H1 (cell line): ENCODE results near the gene LRRFIP1. TPM values are rescaled to one million over a fixed set of nuclear protein-coding genes. Genes with fewer than 3 reads are reported as not detected.

Experiments
- CTCF ChIA-PET: fragments of 300-600 bp; sonication (Branson Sonifier 250); formaldehyde crosslinking; loops from one replicate; lab custom pipeline; 2021; ENCODE audit not compliant: partially characterized antibody; lab: Charles Lee
- POLR2A ChIA-PET: fragments of 300-600 bp; sonication (Branson Sonifier 250); formaldehyde crosslinking; loops from one replicate; lab custom pipeline; 2021; ENCODE audit warnings: inconsistent platforms; ENCODE audit not compliant: partially characterized antibody; lab: Charles Lee
- DNase-seq, 2 experiments: peaks; one replicate each; pipeline versions ENCODE4 v3.0.0 to v3.0.0-alpha.2; 2010 to 2022; ENCODE audit warnings: low spot score in 2 of 2, low read depth in 1 of 2, mixed read lengths in 1 of 2
- FAIRE-seq: peaks from 2 replicates; lab custom pipeline; 2011; peaks lifted over from hg19 to GRCh38; lab: Jason Lieb, UNC
- H2AFZ ChIP-seq: 2 replicates; pipeline ENCODE4 v1.8.1; 2012; ENCODE audit warnings: low read length, inconsistent platforms
- H2AK5ac ChIP-seq: 2 replicates; pipeline ENCODE4 v1.6.1; 2013; ENCODE audit warnings: low read depth, low read length
- H2BK120ac ChIP-seq: replicated peaks from 2 replicates; pipeline ENCODE3; 2013; ENCODE audit warnings: low read depth, low read length, inconsistent platforms
- H2BK12ac ChIP-seq: 2 replicates; pipeline ENCODE4 v1.6.1; 2013; ENCODE audit warnings: low read depth, low read length
- H2BK15ac ChIP-seq: 2 replicates; pipeline ENCODE4 v1.6.1; 2013; ENCODE audit warnings: low read length
- H2BK20ac ChIP-seq: 2 replicates; pipeline ENCODE4 v1.6.1; 2013; ENCODE audit warnings: low read length
- H2BK5ac ChIP-seq: 2 replicates; pipeline ENCODE4 v1.6.1; 2013; ENCODE audit warnings: low read depth, low read length
- H3K14ac ChIP-seq: 2 replicates; pipeline ENCODE4 v1.6.1; 2013; ENCODE audit warnings: inconsistent platforms; ENCODE audit not compliant: insufficient read length
- H3K18ac ChIP-seq: 2 replicates; pipeline ENCODE4 v1.6.1; 2013; ENCODE audit warnings: low read length; ENCODE audit errors: extremely low read depth
- H3K23ac ChIP-seq: 2 replicates; pipeline ENCODE4 v1.6.1; 2013; ENCODE audit warnings: inconsistent platforms; ENCODE audit not compliant: insufficient read length
- H3K23me2 ChIP-seq: 2 replicates; pipeline ENCODE4 v1.6.1; 2013; ENCODE audit warnings: low read depth, low read length
- H3K27ac ChIP-seq: 2 replicates; pipeline ENCODE4 v1.6.1; 2011; ENCODE audit warnings: low read depth, low read length, inconsistent platforms
- H3K27me3 ChIP-seq, 4 experiments: replicated peaks in 1 of 4; 1 replicate in 1 of 4; 2 replicates in 3 of 4; pipeline versions ENCODE4 v1.6.1 to v1.8.1; 2011 to 2013; ENCODE audit warnings: low read length in 3 of 4, mild to moderate bottlenecking in 3 of 4, inconsistent platforms in 2 of 4, mixed read lengths in 2 of 4, moderate library complexity in 1 of 4; ENCODE audit not compliant: control insufficient read depth in 3 of 4, insufficient read depth in 3 of 4; ENCODE audit errors: extremely low read depth in 1 of 4
- H3K36me3 ChIP-seq, 4 experiments: 2 replicates each; pipeline versions ENCODE4 v1.6.1 to v1.8.1; 2011 to 2013; ENCODE audit warnings: mild to moderate bottlenecking in 4 of 4, low read length in 3 of 4, moderate library complexity in 2 of 4, control low read depth in 1 of 4, inconsistent platforms in 1 of 4; ENCODE audit not compliant: insufficient read depth in 4 of 4, control insufficient read depth in 2 of 4
- H3K4ac ChIP-seq: replicated peaks from 2 replicates; pipeline ENCODE3; 2013; ENCODE audit warnings: low read length, low read depth, mixed read lengths, inconsistent platforms; ENCODE audit not compliant: insufficient read length
- H3K4me1 ChIP-seq, 4 experiments: replicated peaks in 1 of 4; 1 replicate in 1 of 4; 2 replicates in 3 of 4; pipeline versions ENCODE4 v1.6.1 to v1.8.1; 2011 to 2013; ENCODE audit warnings: low read length in 3 of 4, inconsistent platforms in 2 of 4, mixed read lengths in 1 of 4; ENCODE audit not compliant: insufficient read depth in 4 of 4, control insufficient read depth in 3 of 4
- H3K4me2 ChIP-seq, 2 experiments: 2 replicates each; pipeline versions ENCODE4 v1.6.1 to v1.8.1; 2011 to 2013; ENCODE audit warnings: low read depth in 2 of 2, low read length in 2 of 2, control low read depth in 1 of 2, inconsistent platforms in 1 of 2, mild to moderate bottlenecking in 1 of 2; ENCODE audit not compliant: insufficient read depth in 1 of 2
- H3K4me3 ChIP-seq, 4 experiments: fragments of 200-600, 300-600 bp in 1 of 4; sonication (generic), shearing (Covaris generic), sonication (Bioruptor Twin) in 1 of 4; 2 replicates each; pipeline versions ENCODE4 v1.5.1 to v1.8.1; 2011 to 2016; ENCODE audit warnings: low read length in 4 of 4, low read depth in 3 of 4, control low read depth in 2 of 4, inconsistent platforms in 2 of 4, mild to moderate bottlenecking in 2 of 4, mixed read lengths in 1 of 4, moderate library complexity in 1 of 4; ENCODE audit not compliant: insufficient read depth in 2 of 4; ENCODE audit errors: extremely low read depth in 1 of 4
- H3K56ac ChIP-seq: replicated peaks from 2 replicates; pipeline ENCODE3; 2013; ENCODE audit warnings: low read depth, mild to moderate bottlenecking, mixed read lengths, low read length, inconsistent platforms; ENCODE audit not compliant: insufficient read length
- H3K79me1 ChIP-seq: 2 replicates; pipeline ENCODE4 v1.6.1; 2013; ENCODE audit warnings: low read depth, low read length, control low read depth
- H3K79me2 ChIP-seq, 2 experiments: 2 replicates each; pipeline versions ENCODE4 v1.6.1 to v1.8.1; 2012 to 2013; ENCODE audit warnings: low read length in 2 of 2, mild to moderate bottlenecking in 2 of 2, inconsistent platforms in 1 of 2; ENCODE audit not compliant: insufficient read depth in 2 of 2, control insufficient read depth in 1 of 2
- H3K9ac ChIP-seq, 4 experiments: replicated peaks in 1 of 4; 1 replicate in 1 of 4; 2 replicates in 3 of 4; pipeline versions ENCODE4 v1.6.1 to v1.8.1; 2011 to 2013; ENCODE audit warnings: low read depth in 3 of 4, low read length in 3 of 4, control low read depth in 2 of 4, mild to moderate bottlenecking in 2 of 4, moderate library complexity in 2 of 4, inconsistent platforms in 1 of 4; ENCODE audit errors: extremely low read depth in 1 of 4
- H3K9me3 ChIP-seq, 2 experiments: 2 replicates each; pipeline versions ENCODE4 v1.6.1 to v1.8.1; 2012 to 2013; ENCODE audit warnings: mild to moderate bottlenecking in 2 of 2, moderate library complexity in 2 of 2, control low read depth in 1 of 2, inconsistent platforms in 1 of 2, low read depth in 1 of 2, low read length in 1 of 2, mixed read lengths in 1 of 2; ENCODE audit not compliant: insufficient read depth in 2 of 2
- H4K20me1 ChIP-seq, 2 experiments: replicated peaks in 1 of 2; 2 replicates each; pipeline versions ENCODE3 to v1.8.1; 2011 to 2013; ENCODE audit warnings: inconsistent platforms in 2 of 2, low read length in 2 of 2, mild to moderate bottlenecking in 1 of 2; ENCODE audit not compliant: insufficient read depth in 2 of 2, control insufficient read depth in 1 of 2
- H4K5ac ChIP-seq: 2 replicates; pipeline ENCODE4 v1.6.1; 2013; ENCODE audit warnings: low read length, low read depth, mixed read lengths, inconsistent platforms; ENCODE audit not compliant: insufficient read length
- H4K8ac ChIP-seq: 2 replicates; pipeline ENCODE4 v1.8.0; 2013; ENCODE audit warnings: mild to moderate bottlenecking, moderate library complexity, low read length, inconsistent platforms; ENCODE audit not compliant: insufficient read depth; ENCODE audit errors: extremely low read depth
- H4K91ac ChIP-seq: replicated peaks from 2 replicates; pipeline ENCODE3; 2013; ENCODE audit warnings: low read length, mixed read lengths, inconsistent platforms; ENCODE audit not compliant: insufficient read length
- CBX5 ChIP-seq: fragments of 300-800, 300-1000 bp; sonication (generic); IDR thresholded peaks from 2 replicates; pipeline ENCODE4 v1.7.1; 2016; ENCODE audit warnings: antibody characterized with exemption, low read length, low read depth
- JUN ChIP-seq: IDR thresholded peaks from 2 replicates; pipeline ENCODE4 v1.6.1; 2011; ENCODE audit warnings: low read depth, mild to moderate bottlenecking, improper control_type of control experiment, low read length
- JUND ChIP-seq: IDR thresholded peaks from 2 replicates; pipeline ENCODE4 v1.6.1; 2011; ENCODE audit warnings: mild to moderate bottlenecking, improper control_type of control experiment, low read length
- WGBS, 2 experiments: shearing (Covaris generic) in 1 of 2; methylation state at CpG; one replicate each; pipeline versions ENCODE4 v1.1.6 to v1.1.7; 2013 to 2015; ENCODE audit warnings: low lambda C conversion rate in 2 of 2, mixed read lengths in 2 of 2, inconsistent platforms in 1 of 2, low coverage in 1 of 2, missing lambda C conversion rate in 1 of 2; ENCODE audit not compliant: insufficient replicate concordance in 2 of 2, insufficient coverage in 1 of 2, insufficient read length in 1 of 2; ENCODE audit errors: extremely low coverage in 1 of 2, missing lambda C conversion rate in 1 of 2; 5-methylcytosine and 5-hydroxymethylcytosine counted together
- polyA plus RNA-seq, 7 experiments: library from polyadenylated mRNA; depleted of rRNA in 3 of 7; stranded (reverse) in 5 of 7; unstranded in 2 of 7; fragments of >200 nt in 5 of 7; fragments of 200-250 nt in 2 of 7; gene quantifications; 1 replicate in 5 of 7; 2 replicates in 1 of 7; 4 replicates in 1 of 7; pipeline versions ENCODE4 v1.2.1 to v1.2.3, GENCODE V29; 2011 to 2013; ENCODE audit warnings: missing spikeins in 2 of 7, mixed read lengths in 2 of 7
- total RNA-seq: library from RNA; stranded (reverse); fragmentation: NEBNext Ultra II Directional; extraction: Animal tissue kit (Norgen Biotek cat#: 25700); gene quantifications from 2 replicates; pipeline ENCODE4 v1.2.1, GENCODE V29; 2021

LRRFIP1 gene
- total and polyA plus RNA-seq, 2 of the 8 experiments (the other 6 are each of a cell fraction or from before 2014, with no cell fraction given), result 12.1 to 75.8 TPM

DNA sequence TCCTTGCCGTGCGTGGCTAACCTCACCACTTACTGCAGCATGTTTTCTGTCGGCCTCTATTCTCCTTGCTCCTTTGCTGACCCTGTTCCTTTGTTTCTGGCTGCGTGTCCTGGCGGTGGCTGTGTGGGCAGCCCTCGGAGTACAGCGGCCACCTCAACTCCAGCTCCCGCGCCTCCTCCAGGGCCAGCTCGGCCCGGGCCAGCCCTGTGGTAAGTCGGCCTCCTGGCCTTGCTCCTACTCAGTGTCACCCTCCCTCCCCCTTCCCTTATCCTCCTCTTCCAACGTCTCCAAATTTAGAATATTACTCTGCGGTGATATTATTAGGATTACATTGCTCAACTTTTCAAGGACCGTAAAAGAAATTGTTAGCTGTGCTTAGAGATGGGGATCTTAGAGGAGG, 111.7 kb downstream of the LRRFIP1 start:
- Histone ChIP-seq H3K79me1 (peaks cover 15% of the 10 kb centered on the region), H3K9me3 (no peaks in the 10 kb centered on the region), H4K5ac (no peak overlapping the region), H2BK5ac (no peak overlapping the region), H3K23me2 (no peaks in the 10 kb centered on the region), H3K56ac (no peak overlapping the region), H4K8ac (no peak overlapping the region; the same call in 1 of the 2 replicates), H2AFZ (no peak overlapping the region), H2BK15ac (no peak overlapping the region), H3K14ac (no peak overlapping the region), H3K4ac (no peak overlapping the region), H4K91ac (no peak overlapping the region), H3K23ac (no peak overlapping the region), H3K36me3 (no peaks in the 10 kb centered on the region; a peak in 2 of 8 replicates), H3K9ac (no peak overlapping the region), H3K4me2 (no peak overlapping the region; a peak in 1 of 4 replicates), H3K18ac (no peak overlapping the region), H3K4me1 (peaks cover 5 to 16% (median 7%) of the 10 kb centered on the region in 4 experiments), H3K4me3 (no peak overlapping the region), H2BK120ac (no peak overlapping the region), H2BK20ac (no peak overlapping the region), H3K27me3 (no peaks in the 10 kb centered on the region), H2AK5ac (no peak overlapping the region), H4K20me1 (peaks cover 4 to 7% of the 10 kb centered on the region in 2 experiments), H3K79me2 (peaks cover 0 to 39% of the 10 kb centered on the region in 2 experiments; a peak in 2 of 4 replicates), H3K27ac (no peak overlapping the region), H2BK12ac (no peak overlapping the region)
- CTCF ChIA-PET, result interaction anchor here (1.0 to 1.3 kb wide), 3 partner anchors 13 to 177 kb away, joined by 3 to 4 read pairs (median 3); no protein-coding TSS in a partner anchor
- FAIRE-seq (no peak), DNase-seq (no peak)
- 74% methylated on average over 14 of the region's 15 CpGs; no CpG with 5 or more reads in 1 of the 2 experiments for WGBS, 2 experiments
- POLR2A ChIA-PET, result interaction anchor here (1.2 to 2.7 kb wide), 2 partner anchors 8 to 14 kb away, joined by 3 to 6 read pairs; no protein-coding TSS in a partner anchor
- TF ChIP-seq CBX5 (no peak), JUN (no peak), JUND (no peak)
